ENCODE measurements around the gene IFITM10. TPM values are rescaled to one million over a fixed set of nuclear protein-coding genes. Genes with fewer than 3 reads are reported as not detected.

IFITM10 gene
- total RNA-seq, 1 donor from 2014 or later = 0.96 TPM

DNA sequence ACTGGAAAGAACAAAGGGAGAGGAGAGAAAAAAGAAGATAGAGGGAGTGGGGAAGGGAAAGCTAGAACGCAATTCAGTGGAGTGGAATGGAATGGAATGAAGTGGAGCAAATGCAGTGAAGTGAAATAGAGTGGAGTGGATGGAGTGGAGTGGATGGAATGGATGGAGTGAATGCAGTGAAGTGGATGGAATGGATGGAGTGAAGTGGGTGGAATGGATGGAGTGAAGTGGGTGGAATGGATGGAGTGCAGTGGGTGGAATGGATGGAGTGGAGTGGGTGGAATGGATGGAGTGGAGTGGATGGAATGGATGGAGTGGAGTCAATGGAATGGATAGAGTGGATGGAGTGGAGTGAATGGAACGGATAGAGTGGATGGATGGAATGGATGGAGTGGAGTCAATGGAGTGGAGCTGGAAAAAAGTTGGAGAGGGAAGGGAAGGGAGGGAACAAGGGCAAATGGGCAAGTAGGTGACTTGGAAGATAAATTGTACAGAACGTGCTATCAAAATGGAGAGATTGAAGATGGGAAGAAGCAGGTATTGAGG, 13.9 kb downstream of the IFITM10 start:
- no peak for ATAC-seq

- no peak for ATAC-seq
These were observed 15.1 kb downstream of the IFITM10 start for GRCh38 chr11:1735271-1735670.

DNA sequence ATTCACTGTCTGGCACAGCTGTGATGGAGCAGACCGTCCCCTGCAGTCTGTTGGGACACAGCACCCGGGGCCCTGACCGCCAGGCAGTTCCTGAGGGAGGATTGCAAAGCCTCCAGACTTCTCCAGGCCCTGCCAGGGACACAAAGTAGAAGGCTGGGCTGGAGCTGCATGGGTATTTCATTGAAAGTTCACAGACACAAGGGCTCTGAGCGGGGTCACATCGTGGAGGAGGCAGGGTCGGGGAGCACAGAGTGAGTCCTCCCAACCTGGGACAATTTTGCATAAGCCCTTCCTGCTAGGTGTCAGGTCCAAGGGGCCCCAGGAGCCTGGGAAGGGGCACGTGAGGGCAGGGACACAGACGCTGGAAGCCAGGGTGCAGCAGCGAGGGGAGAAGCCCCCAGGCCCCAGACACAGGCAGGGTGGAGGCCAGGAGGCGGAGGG, 15.7 kb downstream of the IFITM10 start:
- no peak for ATAC-seq

DNA sequence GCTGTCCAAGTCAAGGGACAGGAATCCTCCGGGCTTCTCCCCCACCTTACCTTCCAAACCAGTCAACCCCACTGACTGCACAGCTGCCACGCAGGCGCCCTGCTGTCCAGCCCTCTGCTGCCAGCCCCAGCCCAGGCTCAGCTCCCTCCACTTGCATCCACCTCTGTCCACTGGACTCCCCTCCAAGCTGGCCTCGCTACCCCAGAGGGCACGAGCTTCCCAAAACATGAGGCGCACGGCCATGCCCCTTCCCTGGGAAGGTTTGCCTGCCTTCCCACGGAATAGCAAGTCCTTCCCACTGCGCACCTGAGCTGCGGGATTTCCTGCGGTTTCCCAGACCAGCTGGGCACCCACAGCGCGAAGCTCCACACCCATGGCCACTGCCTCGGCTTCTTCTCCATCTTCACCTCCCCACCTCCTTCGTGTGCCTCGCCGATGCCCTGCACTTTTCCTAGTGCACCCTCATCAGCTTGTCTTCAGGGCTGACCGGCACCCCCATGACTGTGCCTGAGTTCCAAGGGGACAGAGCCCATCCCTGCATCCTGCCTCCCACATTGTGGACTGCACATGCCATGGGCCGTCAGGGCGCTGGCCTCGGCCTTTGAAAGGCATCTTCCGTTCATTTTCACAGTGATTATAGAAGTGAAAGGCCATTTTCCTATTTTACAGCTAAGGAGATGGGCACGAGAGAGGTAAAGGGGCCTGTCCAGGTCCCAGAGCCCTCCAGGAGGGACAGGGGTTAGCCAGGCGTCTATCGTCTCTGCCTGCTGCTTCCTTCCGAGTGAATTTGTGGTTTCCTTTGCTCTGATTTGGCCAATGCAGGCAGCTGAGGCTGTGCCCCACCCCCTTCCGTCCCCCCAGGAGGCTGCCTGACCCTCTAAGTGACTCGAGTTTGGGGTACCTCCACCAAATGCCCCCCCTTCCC, 16.4 kb downstream of the IFITM10 start:
- no peak for ATAC-seq

- no peak for ATAC-seq
These were observed 17.2 kb downstream of the IFITM10 start for GRCh38 chr11:1733009-1733715.

DNA sequence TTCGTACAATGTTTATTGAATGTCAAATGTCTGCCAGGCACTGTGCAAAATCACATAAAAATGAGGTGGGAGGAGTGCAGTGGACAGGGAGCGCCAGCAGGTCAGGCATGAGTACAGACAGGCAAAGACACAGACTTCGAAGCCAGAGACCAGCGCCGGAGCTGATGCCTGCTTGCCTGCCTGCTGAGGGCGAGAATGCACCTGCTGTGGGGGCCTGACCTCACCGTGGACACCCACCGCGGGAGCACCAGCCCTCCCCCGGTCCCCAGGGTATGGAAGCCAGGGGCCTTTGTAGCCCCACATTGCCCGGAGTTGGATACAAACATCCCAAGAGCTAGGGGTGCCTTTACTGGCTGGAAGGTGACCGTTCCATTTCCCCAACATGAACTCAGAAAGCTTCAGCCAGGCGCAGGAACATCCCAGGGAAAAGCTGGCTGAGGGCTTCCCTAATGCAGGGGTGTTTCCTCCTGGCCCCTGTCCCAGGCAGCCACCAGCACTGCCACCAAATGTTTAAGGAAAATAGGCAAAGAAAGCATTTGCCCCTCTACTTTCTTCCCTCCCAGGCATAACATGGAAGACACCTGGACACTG, 17.9 kb downstream of the IFITM10 start:
- no peak for ATAC-seq

- no peak for ATAC-seq
These were observed 18.8 kb downstream of the IFITM10 start for GRCh38 chr11:1731451-1732059.

DNA sequence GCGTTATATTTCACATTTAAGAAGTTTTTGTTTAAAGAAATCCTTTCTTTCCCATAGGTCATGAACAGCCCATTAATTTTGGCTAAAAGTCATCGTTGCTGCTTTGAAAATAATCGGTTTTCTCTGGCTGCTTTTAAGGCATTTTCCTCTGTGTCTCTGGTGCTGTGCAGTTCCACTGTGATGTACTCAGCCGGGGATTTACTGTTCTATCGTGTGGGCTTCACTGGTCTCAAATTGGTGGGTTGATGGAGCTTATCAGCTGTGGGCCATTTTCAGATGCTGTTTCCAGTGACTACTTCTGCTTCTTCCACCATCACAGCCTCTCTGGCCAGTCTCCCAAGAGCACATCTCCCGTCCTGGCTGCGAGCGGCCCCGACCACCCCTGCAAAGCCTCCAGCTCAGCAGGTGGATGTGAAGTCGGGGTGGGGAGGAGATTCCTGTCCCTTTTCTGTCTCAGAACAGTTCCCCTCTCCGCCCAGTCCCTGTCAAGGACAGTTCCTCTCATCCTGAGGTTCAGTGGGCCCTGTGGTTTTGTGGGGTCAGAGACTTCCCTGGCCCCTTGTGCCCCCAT, 20.3 kb downstream of the IFITM10 start:
- no peak for ATAC-seq

DNA sequence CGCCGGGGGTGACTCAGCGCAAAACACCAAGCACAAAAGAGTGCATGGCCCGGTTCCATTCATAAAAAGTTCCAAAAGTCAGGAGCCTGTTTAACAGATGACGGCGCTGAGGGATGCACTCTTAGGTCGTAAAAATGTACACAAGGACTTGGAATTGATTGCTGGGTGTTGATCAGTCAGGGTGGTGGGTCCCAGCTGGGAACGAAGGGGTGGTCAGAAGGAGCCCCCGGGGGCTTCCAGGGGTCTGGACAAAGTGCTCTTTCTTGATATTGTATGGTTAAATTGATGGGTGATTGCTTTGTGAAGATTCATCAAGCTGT, 20.7 kb downstream of the IFITM10 start:
- peak; percentile 11 for ATAC-seq

GRCh38 chr11:1728931-1729691, 21.3 kb downstream of the IFITM10 start:
- no peak for ATAC-seq

- no peak for ATAC-seq
These were observed 22.1 kb downstream of the IFITM10 start for GRCh38 chr11:1728301-1728700.

DNA sequence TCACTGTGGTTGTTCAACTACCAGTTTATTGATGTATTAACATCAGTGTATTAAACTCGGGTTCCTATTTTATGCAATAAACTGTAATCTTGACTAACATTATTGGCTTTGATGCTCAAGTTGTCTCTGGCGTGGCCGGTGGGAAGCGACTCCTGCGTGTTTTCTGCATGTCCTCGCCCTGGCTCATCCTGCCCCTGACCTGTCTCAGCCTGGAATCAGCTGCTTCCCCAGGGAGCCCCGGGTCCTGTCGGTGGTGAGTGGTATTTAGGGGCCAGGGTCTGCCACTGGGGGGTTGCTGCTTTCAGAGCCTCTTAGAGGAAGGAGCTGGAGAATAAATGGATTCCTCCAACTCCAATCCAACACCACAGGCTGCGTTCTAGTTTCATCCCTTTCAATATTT, 22.5 kb downstream of the IFITM10 start:
- ATAC-seq = no peak

- ATAC-seq = no peak
These were observed 23.2 kb downstream of the IFITM10 start for GRCh38 chr11:1727096-1727690.

- no peak for ATAC-seq
These were observed 30.6 kb downstream of the IFITM10 start for GRCh38 chr11:1719781-1720180.

DNA sequence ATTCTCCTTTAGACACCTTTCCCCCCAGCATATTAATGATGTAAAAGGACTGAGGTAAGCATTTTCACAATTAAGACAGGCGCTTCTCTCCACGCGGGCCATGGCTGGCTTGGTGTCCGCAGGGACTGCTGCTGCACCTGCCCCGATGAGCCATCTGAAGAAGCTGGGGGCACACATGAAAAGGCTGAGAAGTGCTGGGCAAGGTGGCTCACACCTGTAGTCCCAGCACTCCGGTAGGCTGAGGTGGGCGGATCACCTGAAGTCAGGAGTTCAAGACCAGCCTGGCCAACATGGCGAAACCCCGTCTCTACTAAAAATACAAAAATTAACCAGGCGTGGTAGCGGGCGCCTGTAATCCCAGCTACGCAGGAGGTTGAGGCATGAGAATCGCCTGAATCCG, 32.1 kb downstream of the IFITM10 start:
- no peak for ATAC-seq

DNA sequence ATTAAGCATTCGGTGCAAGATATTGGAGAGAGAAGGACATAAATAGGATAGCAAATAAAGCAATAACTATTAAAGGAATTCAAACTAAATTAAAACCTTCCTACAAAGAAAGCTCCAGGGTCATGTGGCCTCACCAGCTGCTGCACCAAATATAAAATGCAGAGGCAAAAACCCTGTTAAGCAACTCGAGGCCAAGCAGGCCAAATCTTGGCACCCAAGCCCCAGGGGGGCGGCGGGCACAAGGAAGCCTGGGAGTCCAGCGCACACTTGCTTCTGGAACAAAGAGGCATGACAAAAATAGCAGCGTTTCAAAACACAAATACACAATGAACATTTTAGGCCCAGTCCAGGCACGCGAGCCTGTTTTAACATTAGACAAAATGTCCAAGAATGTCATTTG, 32.6 kb downstream of the IFITM10 start:
- no peak for ATAC-seq

- no peak for ATAC-seq
These were observed 35.2 kb downstream of the IFITM10 start for GRCh38 chr11:1714908-1715885.

GRCh38 chr11:1708716-1709115, 41.7 kb downstream of the IFITM10 start:
- ATAC-seq = no peak

GRCh38 chr11:1707751-1708150, 42.6 kb downstream of the IFITM10 start:
- ATAC-seq = no peak
